BE2C (cell line): ENCODE results near the gene OLFM2.
"Not testable (repeated sequence)": the region's sequence is repeated elsewhere in the genome, so short reads cannot be mapped to it uniquely, and the experiment has no call there.

Experiments
- DNase-seq: peaks from one replicate; pipeline ENCODE4 v3.0.0-alpha.2; 2020
- H3K27me3 ChIP-seq: fragments of 250-450 bp; sonication (Bioruptor Pico); 2 replicates; pipeline ENCODE4 v1.5.1; 2020; ENCODE audit warnings: mild to moderate bottlenecking
- H3K36me3 ChIP-seq: fragments of 250-450 bp; sonication (Bioruptor Pico); 2 replicates; pipeline ENCODE4 v1.5.1; 2020; ENCODE audit warnings: mild to moderate bottlenecking
- H3K4me1 ChIP-seq: fragments of 250-450 bp; sonication (Bioruptor Pico); 2 replicates; pipeline ENCODE4 v1.5.1; 2020
- H3K4me3 ChIP-seq: 2 replicates; pipeline ENCODE4 v1.5.1; 2011; ENCODE audit warnings: low read depth, low read length
- H3K9me3 ChIP-seq: fragments of 250-450 bp; sonication (Bioruptor Pico); 2 replicates; pipeline ENCODE4 v1.5.1; 2020
- TF ChIP-seq, protein P1 (sequence below): IDR thresholded peaks from 2 replicates; pipeline ENCODE4 v1.5.1; 2012; ENCODE audit warnings: mild to moderate bottlenecking, low read depth, low read length

The OLFM2 gene

DNA sequence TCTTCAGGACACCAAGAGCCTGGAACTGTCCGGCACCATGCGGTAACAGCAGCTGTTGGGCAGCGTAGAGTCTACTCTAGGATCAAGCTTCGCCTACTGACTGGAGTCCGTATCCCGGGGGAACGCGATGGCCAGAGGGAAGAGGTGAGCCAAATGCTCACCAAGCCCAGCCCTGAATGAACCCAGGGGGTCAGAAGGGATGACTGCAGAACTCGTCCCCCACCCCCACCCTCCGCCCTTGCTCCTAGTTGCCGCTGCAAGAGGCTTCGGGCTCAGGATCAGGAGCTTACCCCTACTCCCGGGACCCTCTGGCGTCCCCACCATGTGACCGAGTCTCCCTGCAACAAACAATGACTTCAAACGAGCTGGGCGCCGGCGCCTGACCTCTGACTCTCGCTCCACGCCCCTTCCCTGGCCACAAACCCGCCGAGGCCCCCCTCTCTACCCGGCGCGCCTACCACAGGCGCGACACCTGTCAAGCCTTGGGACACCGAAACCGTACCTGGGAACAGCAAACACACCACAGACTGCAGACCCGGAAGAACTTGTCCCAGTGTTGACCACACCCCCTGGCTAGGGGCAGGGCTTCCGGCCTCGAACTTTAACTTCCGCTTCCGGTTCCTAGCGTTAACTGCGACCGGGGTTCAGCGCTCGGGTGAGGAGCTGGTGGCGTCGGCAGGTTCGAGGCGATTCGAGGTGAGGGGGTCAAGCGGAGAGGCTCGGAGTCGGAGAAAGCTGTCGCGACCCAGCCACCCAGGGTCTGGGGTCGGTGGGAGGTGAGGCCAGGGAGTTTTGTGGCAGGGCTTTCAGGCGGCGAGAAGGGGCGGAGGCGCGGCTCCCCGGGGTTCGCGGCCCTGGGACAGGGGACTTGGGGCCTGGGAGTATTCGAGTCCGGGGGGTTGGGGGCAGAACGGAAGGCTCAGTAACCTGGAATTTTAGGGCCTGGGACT lies 108.8 kb downstream of the OLFM2 start, which contains the start of gene UBL5:
UBL5 (plus strand) TSS at position 630 of the 950 bp plus-strand sequence. CDS start 420 bp downstream, outside the sequence.
- H3K4me3 ChIP-seq = peak within 1 kb of the TSS; percentile 94

GRCh38 chr19:9823816-9824215 lies 112.5 kb downstream of the OLFM2 start:
- H3K9me3 ChIP-seq = no peaks in the 10 kb centered on the region
- peaks cover 4% of the 10 kb centered on the region; the same call in 1 of the 2 replicates for H3K4me1 ChIP-seq
- no peak overlapping the region for H3K4me3 ChIP-seq
- TF ChIP-seq, protein P1, sequence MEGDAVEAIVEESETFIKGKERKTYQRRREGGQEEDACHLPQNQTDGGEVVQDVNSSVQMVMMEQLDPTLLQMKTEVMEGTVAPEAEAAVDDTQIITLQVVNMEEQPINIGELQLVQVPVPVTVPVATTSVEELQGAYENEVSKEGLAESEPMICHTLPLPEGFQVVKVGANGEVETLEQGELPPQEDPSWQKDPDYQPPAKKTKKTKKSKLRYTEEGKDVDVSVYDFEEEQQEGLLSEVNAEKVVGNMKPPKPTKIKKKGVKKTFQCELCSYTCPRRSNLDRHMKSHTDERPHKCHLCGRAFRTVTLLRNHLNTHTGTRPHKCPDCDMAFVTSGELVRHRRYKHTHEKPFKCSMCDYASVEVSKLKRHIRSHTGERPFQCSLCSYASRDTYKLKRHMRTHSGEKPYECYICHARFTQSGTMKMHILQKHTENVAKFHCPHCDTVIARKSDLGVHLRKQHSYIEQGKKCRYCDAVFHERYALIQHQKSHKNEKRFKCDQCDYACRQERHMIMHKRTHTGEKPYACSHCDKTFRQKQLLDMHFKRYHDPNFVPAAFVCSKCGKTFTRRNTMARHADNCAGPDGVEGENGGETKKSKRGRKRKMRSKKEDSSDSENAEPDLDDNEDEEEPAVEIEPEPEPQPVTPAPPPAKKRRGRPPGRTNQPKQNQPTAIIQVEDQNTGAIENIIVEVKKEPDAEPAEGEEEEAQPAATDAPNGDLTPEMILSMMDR = no peak
- no peaks in the 10 kb centered on the region for H3K36me3 ChIP-seq
- H3K27me3 ChIP-seq = no peaks in the 10 kb centered on the region
- DNase-seq = no peak

More for the DNA sequence above, 108.8 kb downstream of the OLFM2 start, which contains the start of gene UBL5:
- no peaks in the 10 kb centered on the region for H3K4me1 ChIP-seq
- H3K27me3 ChIP-seq = no peaks in the 10 kb centered on the region
- H3K36me3 ChIP-seq = peaks cover 5% of the 10 kb centered on the region; the same call in 1 of the 2 replicates
- DNase-seq = peak; percentile 89
- no peaks in the 10 kb centered on the region for H3K9me3 ChIP-seq
- TF ChIP-seq, protein P1 = no peak

DNA sequence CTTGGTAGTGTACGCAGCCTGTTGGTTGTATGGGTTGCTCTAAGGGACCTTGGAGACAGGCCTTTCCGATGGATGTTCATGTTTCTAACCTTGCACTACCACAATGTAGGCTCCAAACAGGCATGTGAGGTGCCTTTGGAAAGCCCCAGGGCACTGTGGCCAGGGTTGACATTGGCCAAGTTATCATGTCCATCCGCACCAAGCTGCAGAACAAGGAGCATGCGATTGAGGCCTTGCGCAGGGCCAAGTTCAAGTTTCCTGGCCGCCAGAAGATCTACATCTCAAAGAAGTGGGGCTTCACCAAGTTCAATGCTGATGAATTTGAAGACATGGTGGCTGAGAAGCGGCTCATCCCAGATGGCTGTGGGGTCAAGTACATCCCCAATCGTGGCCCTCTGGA lies 116.3 kb downstream of the OLFM2 start:
- not testable (repeated sequence) for H3K4me1 ChIP-seq, H3K36me3 ChIP-seq, H3K9me3 ChIP-seq, DNase-seq, H3K27me3 ChIP-seq
- peak overlapping the region; percentile 23 for H3K4me3 ChIP-seq

- H3K27me3 ChIP-seq = no peaks in the 10 kb centered on the region
- H3K36me3 ChIP-seq = no peaks in the 10 kb centered on the region
- H3K9me3 ChIP-seq = no peaks in the 10 kb centered on the region
- peaks cover 4% of the 10 kb centered on the region; the same call in 1 of the 2 replicates for H3K4me1 ChIP-seq
- peak overlapping the region; percentile 23 for H3K4me3 ChIP-seq
- DNase-seq = no peak
- TF ChIP-seq, protein P1 = no peak
Measured at GRCh38 chr19:9819596-9819909, 116.8 kb downstream of the OLFM2 start.

GRCh38 chr19:9818734-9819595 lies 117.3 kb downstream of the OLFM2 start, which contains the start of gene FBXL12:
Gene FBXL12 (minus strand): TSS chr19:9819079. CDS start chr19:9818813, 266 bp downstream.
- DNase-seq = peak; percentile 100
- TF ChIP-seq, protein P1 = no peak
- no peaks in the 10 kb centered on the region for H3K9me3 ChIP-seq
- H3K4me3 ChIP-seq = peak within 1 kb of the TSS; percentile 83
- H3K36me3 ChIP-seq = peaks cover 2% of the 10 kb centered on the region; the same call in 1 of the 2 replicates
- peaks cover 4% of the 10 kb centered on the region; the same call in 1 of the 2 replicates for H3K4me1 ChIP-seq
- H3K27me3 ChIP-seq = no peaks in the 10 kb centered on the region

- Histone ChIP-seq H3K4me1 (peaks cover 4% of the 10 kb centered on the region; the same call in 1 of the 2 replicates), H3K9me3 (no peaks in the 10 kb centered on the region), H3K4me3 (peak overlapping the region; percentile 83), H3K36me3 (peaks cover 2% of the 10 kb centered on the region; the same call in 1 of the 2 replicates), H3K27me3 (no peaks in the 10 kb centered on the region)
- TF ChIP-seq, protein P1 = no peak
- no peak for DNase-seq
Measured at GRCh38 chr19:9818175-9818733, 118.1 kb downstream of the OLFM2 start.
